Osteoblast (primary cell): ENCODE data around the gene CDH22. TPM values are rescaled to one million over a fixed set of nuclear protein-coding genes. Genes with fewer than 3 reads are reported as not detected.

Experiments
- DNase-seq: peaks from one replicate; pipeline ENCODE4 v3.0.0; 2011; ENCODE audit warnings: low spot score, mixed read lengths; ENCODE audit not compliant: insufficient read length; ENCODE audit errors: missing footprints
- H2AFZ ChIP-seq: 2 replicates; pipeline ENCODE4 v1.6.0; 2011; ENCODE audit warnings: mild to moderate bottlenecking, low read length
- H3K27ac ChIP-seq: 2 replicates; pipeline ENCODE4 v1.5.1; 2011; ENCODE audit warnings: mild to moderate bottlenecking, low read depth, low read length, moderate library complexity
- H3K27me3 ChIP-seq: 2 replicates; pipeline ENCODE4 v1.6.0; 2012; ENCODE audit warnings: mild to moderate bottlenecking, control low read depth, inconsistent platforms, low read length, moderate library complexity; ENCODE audit not compliant: insufficient read depth
- H3K36me3 ChIP-seq: 2 replicates; pipeline ENCODE4 v1.5.1; 2011; ENCODE audit warnings: mild to moderate bottlenecking, low read length, control low read depth, moderate library complexity; ENCODE audit not compliant: insufficient read depth
- H3K4me1 ChIP-seq: 2 replicates; pipeline ENCODE4 v1.5.1; 2011; ENCODE audit warnings: mild to moderate bottlenecking, low read length, control low read depth, moderate library complexity; ENCODE audit not compliant: insufficient read depth
- H3K4me2 ChIP-seq: 2 replicates; pipeline ENCODE4 v1.6.0; 2011; ENCODE audit warnings: mild to moderate bottlenecking, low read length; ENCODE audit not compliant: insufficient read depth
- H3K4me3 ChIP-seq: fragments of 200-600 bp; sonication (generic); 3 replicates; pipeline ENCODE4 v1.5.1; 2012; ENCODE audit warnings: mild to moderate bottlenecking, low read length, inconsistent platforms; ENCODE audit not compliant: insufficient read depth
- H3K79me2 ChIP-seq: 2 replicates; pipeline ENCODE4 v1.6.0; 2012; ENCODE audit warnings: mild to moderate bottlenecking, low read length, control low read depth, inconsistent platforms; ENCODE audit not compliant: insufficient read depth
- H3K9me3 ChIP-seq: 2 replicates; pipeline ENCODE4 v1.5.1; 2011; ENCODE audit warnings: low read depth, low read length, control low read depth
- H4K20me1 ChIP-seq: 2 replicates; pipeline ENCODE4 v1.6.0; 2012; ENCODE audit warnings: mild to moderate bottlenecking, low read length, control low read depth; ENCODE audit not compliant: insufficient read depth
- CTCF ChIP-seq: IDR thresholded peaks from 2 replicates; pipeline ENCODE4 v1.5.1; 2011; ENCODE audit warnings: mild to moderate bottlenecking, low read depth, low read length, moderate library complexity; ENCODE audit errors: extremely low read depth
- total RNA-seq: library from RNA; depleted of rRNA; stranded (reverse); fragments of >200 nt; gene quantifications from 2 replicates; pipeline ENCODE4 v1.2.3, GENCODE V29; 2012

CDH22 gene
- total RNA-seq, 1 donor = not detected

DNA sequence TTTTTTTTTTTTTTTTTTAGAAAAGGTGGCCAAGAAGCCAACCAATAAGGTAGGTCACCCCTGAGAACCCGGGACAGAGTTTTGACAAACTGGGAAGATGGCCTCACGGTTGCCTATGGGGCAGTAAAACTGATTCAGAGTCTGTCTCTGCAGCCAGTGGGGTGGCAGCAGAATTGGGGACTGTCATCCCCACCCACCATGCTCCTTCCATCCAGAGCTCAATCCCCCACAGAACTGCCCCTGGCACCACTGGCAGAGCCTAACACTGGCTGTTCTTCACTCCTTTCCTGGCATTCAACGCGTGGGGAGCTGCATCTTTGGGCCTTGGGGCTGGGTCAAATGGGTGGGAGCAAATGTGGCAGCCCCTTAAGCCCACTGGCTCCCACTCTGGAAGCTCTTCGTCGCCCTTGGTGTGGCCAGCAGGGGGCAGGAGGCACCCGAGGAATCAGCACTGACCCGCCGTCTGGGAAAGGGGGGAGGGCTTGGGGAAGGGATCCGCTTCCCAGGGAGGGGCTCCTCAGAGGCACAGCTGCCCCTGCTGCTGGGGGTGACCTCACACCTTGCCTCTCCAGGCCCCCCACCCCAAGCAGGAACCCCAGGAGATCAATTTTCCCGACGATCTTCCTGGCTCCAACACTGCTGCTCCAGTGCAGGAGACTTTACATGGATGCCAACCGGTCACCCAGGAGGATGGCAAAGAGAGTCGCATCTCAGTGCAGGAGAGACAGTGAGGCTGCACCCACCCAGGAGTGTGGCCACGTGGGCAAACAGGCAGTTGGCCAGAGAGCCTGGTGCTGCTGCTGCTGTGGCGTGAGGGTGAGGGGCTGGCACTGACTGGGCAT, 179.8 kb downstream of the CDH22 start:
- DNase-seq = peak; percentile 78
- Histone ChIP-seq H4K20me1 (no peaks in the 10 kb centered on the region), H3K4me1 (peaks cover 9% of the 10 kb centered on the region), H3K27me3 (peaks cover 11% of the 10 kb centered on the region), H3K36me3 (no peaks in the 10 kb centered on the region), H3K4me2 (no peak overlapping the region), H3K9me3 (no peaks in the 10 kb centered on the region), H2AFZ (no peak overlapping the region), H3K4me3 (no peak overlapping the region), H3K27ac (no peak overlapping the region), H3K79me2 (no peaks in the 10 kb centered on the region)
- TF ChIP-seq CTCF = peak; percentile 57

DNA sequence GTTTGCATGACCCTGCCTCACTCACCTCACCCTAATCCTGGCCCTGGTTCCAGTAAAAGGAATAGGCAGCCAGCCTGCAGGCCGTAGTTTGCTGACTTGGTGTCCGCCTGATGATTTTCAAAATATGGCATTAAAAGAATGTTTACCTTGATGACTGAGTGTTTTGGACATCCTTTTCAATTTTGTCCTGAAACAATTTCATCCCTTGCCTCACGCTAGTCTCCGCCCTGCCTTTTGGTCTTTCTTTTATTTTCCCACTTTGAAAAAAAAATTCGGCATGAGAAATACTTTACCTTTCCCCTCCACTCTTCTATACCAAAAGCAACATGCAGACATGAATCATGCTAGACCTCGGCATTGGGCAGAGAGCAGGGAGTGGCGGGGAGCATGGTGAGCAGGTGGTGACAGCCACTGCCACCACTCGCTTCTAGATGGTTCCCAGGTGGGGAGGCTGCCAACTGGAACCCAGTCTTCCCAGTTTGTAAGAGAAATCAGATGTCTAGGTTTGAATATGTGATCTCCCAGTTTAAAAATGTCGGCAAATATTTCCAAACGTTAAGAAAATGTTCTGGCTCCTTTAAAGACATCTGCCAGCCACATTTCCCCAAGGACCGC, 180.8 kb downstream of the CDH22 start:
- no peak overlapping the region for H2AFZ ChIP-seq
- peaks cover 5% of the 10 kb centered on the region for H3K4me1 ChIP-seq
- H3K27ac ChIP-seq = no peak overlapping the region
- peaks cover 2% of the 10 kb centered on the region for H4K20me1 ChIP-seq
- H3K36me3 ChIP-seq = no peaks in the 10 kb centered on the region
- no peak overlapping the region for H3K4me3 ChIP-seq
- no peaks in the 10 kb centered on the region for H3K9me3 ChIP-seq
- H3K27me3 ChIP-seq = peaks cover 11% of the 10 kb centered on the region
- no peak for DNase-seq
- no peaks in the 10 kb centered on the region for H3K79me2 ChIP-seq
- no peak for TF ChIP-seq CTCF
- H3K4me2 ChIP-seq = no peak overlapping the region

GRCh38 chr20:46126440-46127056, 181.8 kb downstream of the CDH22 start:
- no peak overlapping the region for H3K4me2 ChIP-seq
- H3K4me1 ChIP-seq = peaks cover 8% of the 10 kb centered on the region
- no peak overlapping the region for H2AFZ ChIP-seq
- H4K20me1 ChIP-seq = peaks cover 5% of the 10 kb centered on the region
- no peak for TF ChIP-seq CTCF
- H3K4me3 ChIP-seq = no peak overlapping the region
- H3K27me3 ChIP-seq = peaks cover 6% of the 10 kb centered on the region
- no peak overlapping the region for H3K27ac ChIP-seq
- no peak for DNase-seq
- H3K9me3 ChIP-seq = no peaks in the 10 kb centered on the region
- H3K36me3 ChIP-seq = no peaks in the 10 kb centered on the region
- no peaks in the 10 kb centered on the region for H3K79me2 ChIP-seq

Other genes with a start within 250 kb of the CDH22 start
- gene NCOA5, start 218.5 kb downstream of the CDH22 start, total RNA-seq = 12.4 and 14.5 TPM in 2 replicates
- 2.5 and 3.5 TPM in 2 replicates for gene CD40, start 190.2 kb downstream of the CDH22 start, total RNA-seq
- 39.8 and 46.7 TPM in 2 replicates for gene ELMO2, start 98.1 kb upstream of the CDH22 start, total RNA-seq
- gene ZNF334, start 205.1 kb upstream of the CDH22 start, total RNA-seq = 5.0 and 5.8 TPM in 2 replicates
- not detected in 2 replicates for gene OCSTAMP, start 242.2 kb upstream of the CDH22 start, total RNA-seq